Calu3 (cell line): Measurements from ENCODE around the gene PPM1H. TPM values are rescaled to one million over a fixed set of nuclear protein-coding genes. Genes with fewer than 3 reads are reported as not detected.
"Not testable (repeated sequence)": the region's sequence is repeated elsewhere in the genome, so short reads cannot be mapped to it uniquely, and the experiment has no call there.

Experiments used
- BruUV-seq: library from RNA; stranded (reverse); fragments of 400-500 nt; replicated peaks from 2 replicates; lab custom pipeline; 2021; lab: Mats Ljungman, UMichigan
- CTCF ChIA-PET: fragments of 300-600 bp; sonication (Branson Sonifier 250); formaldehyde crosslinking; loops from one replicate; lab custom pipeline; 2022; ENCODE audit warnings: antibody characterized with exemption; lab: Charles Lee
- DNase-seq: peaks from one replicate; pipeline ENCODE4 v3.0.0; 2022
- H3K27ac Mint-ChIP-seq: one replicate; pipeline ENCODE4 v1.8.0; 2022; ENCODE audit warnings: mixed read lengths; ENCODE audit not compliant: unreplicated experiment
- H3K27me3 Mint-ChIP-seq: one replicate; pipeline ENCODE4 v1.8.0; 2022; ENCODE audit warnings: mixed read lengths; ENCODE audit not compliant: unreplicated experiment
- H3K36me3 Mint-ChIP-seq: one replicate; pipeline ENCODE4 v1.8.0; 2022; ENCODE audit warnings: mild to moderate bottlenecking, moderate library complexity, mixed read lengths; ENCODE audit not compliant: insufficient read depth, unreplicated experiment
- H3K4me1 Mint-ChIP-seq: one replicate; pipeline ENCODE4 v1.8.0; 2022; ENCODE audit warnings: mild to moderate bottlenecking, low read depth, mixed read lengths; ENCODE audit not compliant: unreplicated experiment
- H3K4me3 Mint-ChIP-seq: one replicate; pipeline ENCODE4 v1.8.0; 2022; ENCODE audit warnings: mild to moderate bottlenecking, low read depth, moderate library complexity, mixed read lengths; ENCODE audit not compliant: unreplicated experiment
- H3K9me3 Mint-ChIP-seq: one replicate; pipeline ENCODE4 v1.8.0; 2022; ENCODE audit warnings: low read depth, mixed read lengths; ENCODE audit not compliant: unreplicated experiment
- intact Hi-C: fragments of 100-400 bp; cut with micrococcal nuclease; formaldehyde crosslinking; loops from one replicate; pipeline ENCODE4 v1.10.0; 2022; ENCODE audit not compliant: unreplicated experiment
- total RNA-seq: library from RNA; stranded (reverse); gene quantifications from 2 replicates; pipeline ENCODE4 v1.2.3, GENCODE V29; 2022
- TF ChIP-seq, protein P1 (sequence below): fragments of 200-600 bp; IDR thresholded peaks from one replicate; pipeline ENCODE4 v1.8.0; 2022; ENCODE audit warnings: antibody characterized with exemption; ENCODE audit not compliant: unreplicated experiment

PPM1H gene
- total RNA-seq, 1 experiment from 2014 or later: 36.7 TPM

DNA sequence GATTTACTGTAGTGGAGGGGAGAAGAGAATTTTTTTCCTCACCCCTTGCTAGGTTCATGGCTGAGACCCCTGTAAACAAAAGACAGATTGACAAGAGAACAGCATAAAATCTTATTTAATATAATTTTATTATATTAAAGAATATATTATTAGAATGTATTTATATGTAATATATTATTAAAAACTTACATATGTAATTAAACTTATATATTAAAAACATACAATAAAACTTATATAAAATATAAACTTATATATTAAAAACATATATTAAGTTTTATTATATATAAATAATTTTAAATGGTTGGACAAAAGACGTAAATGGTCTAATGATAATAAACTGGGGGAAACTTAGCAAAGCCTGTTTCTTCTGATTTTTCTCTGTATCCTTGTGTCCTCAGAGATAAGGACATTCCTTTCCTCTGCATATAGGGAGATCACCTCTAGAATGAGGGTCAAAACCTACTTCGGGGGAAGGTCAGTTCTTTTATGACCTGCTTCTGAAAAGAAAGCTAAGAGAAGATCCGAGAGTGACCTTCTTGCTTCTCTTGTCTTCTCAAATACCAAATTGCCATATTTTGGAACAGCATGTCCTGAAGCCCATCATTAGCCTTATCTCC is 8.9 kb upstream of the PPM1H start:
- peaks cover 13% of the 10 kb centered on the region for H3K27me3 Mint-ChIP-seq
- no peaks in the 10 kb centered on the region for H3K9me3 Mint-ChIP-seq
- no peak overlapping the region for H3K27ac Mint-ChIP-seq
- CTCF ChIA-PET: interaction anchor here (0.6 to 1.4 kb wide), 3 partner anchors 9 to 926 kb away, joined by 3 to 4 read pairs (median 4); partner anchors contain the start of gene PPM1H
- H3K4me1 Mint-ChIP-seq: no peaks in the 10 kb centered on the region
- H3K4me3 Mint-ChIP-seq: no peak overlapping the region
- intact Hi-C loops: no loop called here
- BruUV-seq: no TSS peak
- TF ChIP-seq, protein P1, sequence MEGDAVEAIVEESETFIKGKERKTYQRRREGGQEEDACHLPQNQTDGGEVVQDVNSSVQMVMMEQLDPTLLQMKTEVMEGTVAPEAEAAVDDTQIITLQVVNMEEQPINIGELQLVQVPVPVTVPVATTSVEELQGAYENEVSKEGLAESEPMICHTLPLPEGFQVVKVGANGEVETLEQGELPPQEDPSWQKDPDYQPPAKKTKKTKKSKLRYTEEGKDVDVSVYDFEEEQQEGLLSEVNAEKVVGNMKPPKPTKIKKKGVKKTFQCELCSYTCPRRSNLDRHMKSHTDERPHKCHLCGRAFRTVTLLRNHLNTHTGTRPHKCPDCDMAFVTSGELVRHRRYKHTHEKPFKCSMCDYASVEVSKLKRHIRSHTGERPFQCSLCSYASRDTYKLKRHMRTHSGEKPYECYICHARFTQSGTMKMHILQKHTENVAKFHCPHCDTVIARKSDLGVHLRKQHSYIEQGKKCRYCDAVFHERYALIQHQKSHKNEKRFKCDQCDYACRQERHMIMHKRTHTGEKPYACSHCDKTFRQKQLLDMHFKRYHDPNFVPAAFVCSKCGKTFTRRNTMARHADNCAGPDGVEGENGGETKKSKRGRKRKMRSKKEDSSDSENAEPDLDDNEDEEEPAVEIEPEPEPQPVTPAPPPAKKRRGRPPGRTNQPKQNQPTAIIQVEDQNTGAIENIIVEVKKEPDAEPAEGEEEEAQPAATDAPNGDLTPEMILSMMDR: no peak
- DNase-seq: no peak
- H3K36me3 Mint-ChIP-seq: no peaks in the 10 kb centered on the region

DNA sequence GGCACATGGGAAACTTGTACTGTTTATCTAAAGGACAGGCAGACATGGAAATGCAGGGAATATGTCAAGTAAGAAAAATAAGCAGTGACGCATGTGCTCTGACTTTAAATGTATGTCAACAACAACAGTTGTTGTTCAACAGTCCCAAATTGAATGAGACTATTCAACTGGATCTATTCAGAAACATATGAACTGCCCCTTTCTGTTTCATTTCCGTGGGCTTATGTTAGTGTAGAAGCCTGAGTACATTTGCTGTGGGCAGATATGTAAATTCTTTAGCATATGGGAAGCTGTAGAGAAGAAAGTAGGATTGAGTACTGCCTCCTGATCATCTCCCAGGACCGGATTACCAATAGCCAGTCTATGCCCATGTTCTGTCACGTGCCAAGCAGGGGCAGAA is 7.4 kb upstream of the PPM1H start:
- peaks cover 13% of the 10 kb centered on the region for H3K27me3 Mint-ChIP-seq
- H3K4me1 Mint-ChIP-seq, intact Hi-C loops, H3K9me3 Mint-ChIP-seq, H3K27ac Mint-ChIP-seq, BruUV-seq, H3K36me3 Mint-ChIP-seq, H3K4me3 Mint-ChIP-seq, CTCF ChIA-PET, DNase-seq: not testable (repeated sequence)

- H3K27me3 Mint-ChIP-seq: no peaks in the 10 kb centered on the region
- intact Hi-C loops: loop anchor here (2.0 to 5.0 kb wide), 4 partner anchors 52 to 134 kb away; no protein-coding TSS in a partner anchor
- CTCF ChIA-PET: interaction anchor here (0.9 to 3.7 kb wide), 10 partner anchors 10 to 135 kb away, joined by 3 to 19 read pairs (median 6); no protein-coding TSS in a partner anchor
- H3K4me1 Mint-ChIP-seq: peaks cover 41% of the 10 kb centered on the region
- H3K9me3 Mint-ChIP-seq: no peaks in the 10 kb centered on the region
- peak; percentile 62 for DNase-seq
- H3K36me3 Mint-ChIP-seq: peaks cover 27% of the 10 kb centered on the region
- BruUV-seq: no TSS peak
- peak overlapping the region; percentile 59 for H3K27ac Mint-ChIP-seq
- H3K4me3 Mint-ChIP-seq: peak overlapping the region; percentile 76
- TF ChIP-seq, protein P1: no peak
Observed at GRCh38 chr12:62934239-62934798, 631 bp downstream of the PPM1H start.

DNA sequence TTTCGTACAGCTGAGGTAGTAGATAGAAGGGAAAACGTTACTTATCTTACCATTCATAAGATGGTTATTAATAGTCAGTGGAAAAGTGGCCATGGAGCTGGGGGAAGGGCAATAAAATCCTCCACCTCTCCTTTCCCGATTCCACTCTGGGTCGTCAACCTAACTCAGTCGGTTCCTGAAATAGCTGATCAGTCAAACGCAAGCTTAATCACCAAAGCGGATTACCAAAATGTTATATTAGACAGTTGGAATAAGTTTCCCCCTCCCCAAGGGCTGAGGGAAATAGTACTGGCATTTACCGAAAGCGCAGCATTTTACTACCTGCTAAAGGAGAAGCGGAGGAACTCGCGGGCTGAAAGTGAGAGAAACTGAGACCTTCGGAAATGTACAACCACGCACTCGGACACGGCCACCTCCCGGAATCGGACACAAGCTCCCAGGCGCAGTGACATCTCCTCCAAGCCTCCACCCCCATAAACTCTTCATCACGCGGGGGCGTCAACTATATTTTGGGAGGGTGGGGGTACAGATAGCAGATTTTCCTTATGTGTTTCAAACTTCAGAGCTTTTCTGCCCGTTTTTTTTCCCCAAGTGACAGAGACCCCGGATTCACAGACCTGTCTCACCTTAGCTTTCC is 1.2 kb downstream of the PPM1H start:
- Mint-ChIP-seq H3K36me3 (peaks cover 27% of the 10 kb centered on the region), H3K9me3 (no peaks in the 10 kb centered on the region), H3K27me3 (no peaks in the 10 kb centered on the region), H3K4me3 (peak overlapping the region; percentile 76), H3K4me1 (peaks cover 44% of the 10 kb centered on the region), H3K27ac (peak overlapping the region; percentile 59)
- BruUV-seq: TSS peak; percentile 93
- DNase-seq: peak; percentile 20
- intact Hi-C loops: loop anchor here (2.0 to 5.0 kb wide), 4 partner anchors 53 to 135 kb away; no protein-coding TSS in a partner anchor
- TF ChIP-seq, protein P1: no peak
- CTCF ChIA-PET: interaction anchor here (0.5 to 3.7 kb wide), 11 partner anchors 12 to 674 kb away, joined by 3 to 19 read pairs (median 4); no protein-coding TSS in a partner anchor
